Bone marrow (tissue), 2 donors: ENCODE data around the gene LMAN1L.
A peak's percentile ranks its signal among the peaks of the same experiment; 100 is the strongest.
"Not testable (repeated sequence)": the region's sequence is repeated elsewhere in the genome, so short reads cannot be mapped to it uniquely, and the experiment has no call there.

ENCODE experiments used
- DNase-seq, 2 donors: peaks; one replicate each; lab custom pipeline; 2025; lab: John Stamatoyannopoulos, UW

Gene LMAN1L

DNA sequence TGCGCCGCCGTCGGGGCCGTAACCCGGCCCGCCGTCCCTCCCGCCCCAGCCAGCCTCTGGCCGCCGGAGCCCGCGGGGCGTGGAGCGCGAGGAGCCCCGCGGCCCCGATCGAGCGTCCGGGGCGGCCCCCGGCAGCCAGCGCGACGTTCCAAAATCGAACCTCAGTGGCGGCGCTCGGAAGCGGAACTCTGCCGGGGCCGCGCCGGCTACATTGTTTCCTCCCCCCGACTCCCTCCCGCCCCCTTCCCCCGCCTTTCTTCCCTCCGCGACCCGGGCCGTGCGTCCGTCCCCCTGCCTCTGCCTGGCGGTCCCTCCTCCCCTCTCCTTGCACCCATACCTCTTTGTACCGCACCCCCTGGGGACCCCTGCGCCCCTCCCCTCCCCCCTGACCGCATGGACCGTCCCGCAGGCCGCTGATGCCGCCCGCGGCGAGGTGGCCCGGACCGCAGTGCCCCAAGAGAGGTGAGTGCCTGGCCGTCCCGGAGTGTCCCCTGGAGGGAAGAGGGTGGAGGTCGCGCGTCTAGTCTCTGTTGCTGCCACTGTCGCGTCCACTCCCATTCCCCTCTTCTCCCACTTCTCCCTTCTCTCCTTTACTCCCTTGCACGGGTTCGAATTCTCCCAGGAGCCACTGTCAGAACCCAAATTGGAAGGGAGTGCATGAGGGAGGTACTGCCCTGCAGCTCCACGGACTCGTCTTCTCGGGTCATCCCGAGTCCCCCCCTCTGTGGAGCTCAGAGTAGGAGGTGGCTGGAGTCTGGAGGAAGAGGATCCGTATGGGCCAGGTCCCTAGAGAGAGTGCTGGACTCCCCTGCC is 30.2 kb upstream of the LMAN1L start:
- DNase-seq: no peak

GRCh38 chr15:74783072-74783807 is 29.4 kb upstream of the LMAN1L start:
- peak in 1 of 2 donors; percentile 34 for DNase-seq

- no peak for DNase-seq
These were observed 28.8 kb upstream of the LMAN1L start for GRCh38 chr15:74783808-74784175.

DNA sequence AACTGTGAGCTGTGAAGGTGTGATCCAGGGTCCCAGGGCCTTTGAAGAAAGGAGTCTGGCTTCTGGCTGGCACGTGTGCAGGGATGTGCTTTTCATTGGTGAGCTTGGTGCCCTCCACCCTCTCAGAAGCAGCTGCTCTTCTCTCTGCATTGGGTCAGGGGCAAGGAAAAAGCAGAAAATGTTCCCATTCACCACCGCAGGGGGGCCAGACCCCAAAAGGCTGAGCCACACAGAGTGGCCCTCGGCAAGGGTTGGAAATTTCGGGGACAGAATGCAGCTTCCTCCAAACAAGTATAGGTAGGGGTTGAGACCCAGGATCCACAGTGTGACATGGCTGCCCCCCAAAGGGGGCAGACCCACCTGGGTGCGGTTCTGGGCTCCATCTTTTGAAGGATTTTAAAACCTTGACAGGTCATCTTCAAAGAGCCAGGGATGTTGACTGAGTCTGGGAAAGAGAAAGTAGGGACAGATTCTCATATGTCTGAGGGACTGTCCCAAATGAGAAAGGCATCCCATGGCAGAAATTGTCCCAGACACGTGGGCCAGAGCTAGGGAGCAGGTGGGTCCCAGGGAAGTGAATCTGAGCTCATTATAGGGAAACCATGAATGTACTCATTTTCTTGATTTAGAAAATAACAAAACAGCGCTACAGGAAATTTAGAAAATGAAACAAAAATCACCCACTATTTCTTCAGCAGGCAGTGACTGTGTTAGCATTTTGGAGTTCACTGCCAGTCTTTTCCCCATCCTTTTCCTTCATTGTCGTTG is 28.0 kb upstream of the LMAN1L start:
- DNase-seq: no peak

GRCh38 chr15:74785194-74786032 is 27.2 kb upstream of the LMAN1L start:
- DNase-seq: no peak

DNA sequence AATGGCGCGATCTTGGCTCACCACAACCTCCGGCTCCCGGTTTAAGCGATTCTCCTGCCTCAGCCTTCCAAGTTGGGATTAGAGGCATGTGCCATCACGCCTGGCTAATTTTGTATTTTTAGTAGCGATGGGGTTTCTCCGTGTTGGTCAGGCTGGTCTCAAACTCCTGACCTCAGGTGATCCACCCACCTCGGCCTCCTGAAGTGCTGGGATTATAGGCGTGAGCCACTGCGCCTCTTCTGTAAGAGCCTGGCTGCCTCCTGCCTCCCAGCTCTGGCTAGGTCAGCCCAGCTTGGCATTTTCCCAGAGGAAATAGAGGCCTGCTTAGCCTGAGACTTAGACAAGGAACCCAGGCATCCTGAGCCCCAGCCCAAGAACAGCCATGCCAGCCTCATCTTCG is 26.6 kb upstream of the LMAN1L start:
- DNase-seq: not testable (repeated sequence)

GRCh38 chr15:74786551-74787165 is 26.0 kb upstream of the LMAN1L start:
- peak in 1 of 2 donors; percentile 47 for DNase-seq

GRCh38 chr15:74787251-74788041 is 25.2 kb upstream of the LMAN1L start:
- DNase-seq: peak; percentile 93 to 97

DNA sequence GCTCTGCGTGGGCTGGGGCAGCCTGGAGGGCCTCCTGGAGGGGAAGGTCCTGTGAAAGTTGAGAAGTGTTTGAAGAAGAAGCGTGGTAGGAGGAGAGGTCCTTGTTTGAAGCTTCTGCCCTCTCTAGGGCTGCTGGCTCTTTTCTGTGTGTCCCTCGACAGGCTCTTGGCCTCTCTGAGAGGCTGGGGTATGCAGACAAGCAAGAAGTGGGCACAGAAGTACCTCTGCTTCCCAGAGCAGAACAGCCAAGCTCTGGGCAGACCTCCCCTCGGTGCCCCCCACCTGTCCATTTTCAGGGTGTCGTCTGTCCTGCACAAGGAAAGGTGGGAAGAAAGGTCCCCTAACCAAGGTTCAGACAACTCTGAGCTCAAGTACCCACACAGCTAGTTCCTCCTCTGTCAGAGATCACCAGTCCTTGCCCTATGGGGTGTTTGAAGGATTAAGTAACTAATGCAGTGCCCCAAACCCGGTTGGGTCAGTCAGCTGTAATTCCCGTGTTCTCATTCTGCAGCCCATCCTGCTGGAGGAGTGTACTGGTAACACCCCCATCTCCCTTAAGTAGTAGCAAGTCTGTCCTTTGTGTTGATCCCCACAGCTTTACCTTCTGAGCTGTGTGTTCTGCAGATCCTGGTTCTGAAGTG is 24.5 kb upstream of the LMAN1L start:
- DNase-seq: peak in 1 of 2 donors; percentile 41

DNA sequence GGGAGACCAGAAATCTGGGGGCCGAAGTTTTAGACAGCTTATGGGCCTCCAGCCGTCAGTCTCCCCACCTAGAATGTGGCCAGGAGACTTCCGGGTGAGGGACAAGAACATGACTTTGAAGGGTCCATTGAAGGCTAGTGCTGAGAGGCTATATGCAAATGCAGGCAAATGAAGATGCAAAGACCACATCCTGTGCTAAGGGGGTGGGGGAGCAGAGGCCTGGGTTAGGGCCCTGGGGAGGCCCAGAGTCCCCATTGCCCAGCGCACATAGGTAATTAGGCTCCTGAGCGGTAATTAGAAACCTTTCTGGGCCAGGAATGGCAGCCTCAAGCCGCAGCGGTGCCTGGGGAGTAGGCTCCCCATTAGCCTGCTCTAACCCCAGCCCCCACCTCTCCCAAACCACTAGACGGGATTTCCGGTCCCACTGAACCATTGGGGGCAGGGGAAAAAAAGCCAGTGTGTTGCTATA is 23.9 kb upstream of the LMAN1L start:
- DNase-seq: peak in 1 of 2 donors; percentile 15

DNA sequence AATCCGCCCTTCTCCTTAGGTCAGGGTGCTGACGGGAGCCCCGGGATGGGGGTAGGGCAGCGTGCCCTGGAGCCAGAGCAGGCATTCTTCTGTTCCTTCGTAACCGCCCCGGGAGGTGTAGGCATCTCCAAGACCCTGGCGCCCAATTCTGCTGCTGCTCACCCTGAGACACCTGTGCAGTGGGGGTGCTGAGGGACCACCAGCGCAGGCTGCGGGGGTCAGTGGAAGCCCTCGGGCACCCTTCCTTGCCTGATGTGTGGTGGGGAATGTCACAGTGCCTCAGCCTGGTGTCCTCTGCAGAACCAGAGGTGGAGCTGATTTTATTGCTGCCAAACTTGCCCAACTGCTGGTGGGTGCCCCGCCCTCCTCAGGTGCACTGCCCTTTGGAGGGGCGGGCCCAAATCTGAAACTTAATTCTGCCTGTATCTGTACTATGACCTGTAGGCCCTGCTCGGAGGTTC is 23.4 kb upstream of the LMAN1L start:
- DNase-seq: no peak

- no peak for DNase-seq
These were observed 22.9 kb upstream of the LMAN1L start for GRCh38 chr15:74789741-74790079.

GRCh38 chr15:74790080-74790916 is 22.3 kb upstream of the LMAN1L start:
- DNase-seq: peak; percentile 59 to 75

GRCh38 chr15:74791007-74791406 is 21.6 kb upstream of the LMAN1L start:
- DNase-seq: no peak

DNA sequence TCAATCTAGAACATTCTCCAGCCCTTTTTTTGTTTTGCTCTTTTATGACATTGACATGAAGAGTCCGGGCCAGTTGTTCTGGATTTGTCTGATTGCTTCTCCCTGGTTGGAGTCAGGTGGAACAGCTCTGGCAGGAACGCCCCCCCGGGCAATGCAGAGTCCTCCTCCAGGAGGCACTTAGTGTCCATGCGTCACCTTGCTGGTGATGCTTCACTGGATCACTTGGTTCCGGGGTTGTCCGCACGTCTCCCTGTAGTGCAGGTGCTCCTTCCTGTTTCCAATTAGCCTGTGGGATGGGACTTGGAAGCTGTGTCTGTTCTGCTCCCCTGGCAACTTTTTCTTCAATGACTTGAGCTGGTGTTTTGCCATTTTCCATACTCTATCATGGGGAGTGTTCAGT is 21.0 kb upstream of the LMAN1L start:
- no peak for DNase-seq

GRCh38 chr15:74792227-74793016 is 20.2 kb upstream of the LMAN1L start:
- DNase-seq: no peak

DNA sequence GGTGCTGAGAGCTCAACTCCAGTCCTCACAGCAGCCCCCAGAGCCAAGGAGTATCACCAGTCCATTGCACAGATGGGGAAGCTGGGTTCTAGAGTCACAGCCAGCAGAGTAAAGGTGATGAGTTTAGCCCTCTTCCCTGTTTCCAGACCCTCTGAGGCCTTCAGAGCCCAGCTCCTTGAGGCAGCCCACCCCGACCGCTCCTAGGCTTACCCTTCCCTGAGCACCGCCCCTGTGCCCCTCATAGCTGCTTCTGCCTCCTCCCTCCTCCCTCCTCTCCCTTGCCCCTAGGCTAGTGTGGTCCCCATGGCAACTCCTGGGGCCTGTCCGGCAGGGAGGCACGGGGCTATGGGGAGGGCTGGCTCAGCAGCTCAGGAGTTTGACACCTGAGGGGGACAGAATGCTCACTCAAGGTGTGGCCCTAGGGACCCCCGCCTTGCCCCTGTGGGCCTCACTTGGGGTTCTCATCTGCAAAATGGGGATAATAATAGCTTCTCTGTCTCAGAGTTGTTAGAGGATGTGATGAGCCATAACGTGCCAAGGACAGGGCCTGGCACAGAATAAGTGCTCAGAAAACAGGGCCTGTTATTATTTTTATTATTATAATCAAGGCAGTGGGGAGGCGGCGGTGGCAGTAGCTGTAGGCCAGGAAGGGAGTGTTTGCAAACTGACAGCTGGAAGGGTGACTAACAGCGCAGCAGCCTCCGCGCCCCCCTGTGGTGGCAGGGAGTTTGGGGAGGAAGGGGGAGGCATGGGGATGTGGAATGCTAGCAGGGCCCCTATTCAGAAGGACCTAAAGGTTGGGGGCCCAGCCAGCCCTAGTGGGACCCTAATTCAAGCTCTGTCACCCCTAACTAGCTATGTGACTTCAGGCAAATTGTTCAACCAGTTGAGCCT is 19.3 kb upstream of the LMAN1L start:
- peak; percentile 23 to 40 for DNase-seq
